GDM1 (cell line): ENCODE measurements around the gene UTS2.

Experiments used
- DNase-seq: peaks from one replicate; lab custom pipeline; 2025; lab: John Stamatoyannopoulos, UW

UTS2 gene

DNA sequence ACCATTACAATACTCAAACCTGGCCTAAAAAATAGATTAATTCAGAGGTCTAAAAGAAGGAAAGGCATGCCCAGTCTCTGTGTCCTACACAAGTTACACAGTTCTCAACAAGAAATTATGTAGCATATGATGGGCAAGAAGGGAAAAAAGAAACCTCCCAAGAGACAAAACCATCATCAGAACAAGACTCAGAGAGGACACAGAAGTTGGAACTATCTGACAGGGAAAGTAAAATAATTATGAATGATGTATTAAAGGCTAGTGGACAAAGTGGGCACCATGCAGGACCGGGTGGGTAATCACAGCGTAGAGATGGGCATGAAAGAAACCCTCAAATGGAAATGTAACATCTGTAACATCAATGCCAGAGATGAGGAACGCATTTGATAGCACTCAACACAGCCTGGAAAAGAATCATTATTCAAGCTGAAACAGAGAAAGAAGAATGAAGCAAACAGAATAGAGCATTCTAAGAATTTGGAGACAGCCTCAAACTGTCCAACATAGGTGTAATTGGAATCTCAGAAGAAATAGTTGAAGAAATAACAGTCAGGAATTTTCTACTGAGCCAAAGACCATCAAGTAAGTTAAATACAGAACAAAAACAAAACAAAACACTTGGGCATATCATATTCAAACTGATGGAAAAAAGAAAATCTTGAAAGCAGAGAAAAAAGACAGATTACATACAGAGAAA, 39.0 kb downstream of the UTS2 start:
- DNase-seq = no peak

DNA sequence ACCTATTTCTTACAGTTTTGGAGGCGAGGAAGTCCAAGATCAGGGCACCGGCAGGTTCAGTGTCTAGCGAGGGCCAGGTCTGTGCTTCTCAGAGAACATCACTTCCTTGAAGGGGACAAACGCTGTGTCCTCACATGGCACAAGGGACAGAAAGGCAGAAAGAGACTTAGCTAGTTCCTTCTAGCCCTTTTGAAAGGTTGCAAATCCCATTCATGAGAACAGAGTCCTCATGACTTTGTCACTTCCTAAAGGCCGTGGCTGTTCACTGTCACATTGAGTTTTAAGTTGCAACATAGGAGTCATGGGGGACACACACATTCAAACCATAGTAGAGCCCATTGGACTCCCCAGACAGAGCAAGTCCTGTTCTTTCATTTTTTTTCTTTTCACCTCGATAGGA, 41.4 kb downstream of the UTS2 start:
- DNase-seq = no peak

DNA sequence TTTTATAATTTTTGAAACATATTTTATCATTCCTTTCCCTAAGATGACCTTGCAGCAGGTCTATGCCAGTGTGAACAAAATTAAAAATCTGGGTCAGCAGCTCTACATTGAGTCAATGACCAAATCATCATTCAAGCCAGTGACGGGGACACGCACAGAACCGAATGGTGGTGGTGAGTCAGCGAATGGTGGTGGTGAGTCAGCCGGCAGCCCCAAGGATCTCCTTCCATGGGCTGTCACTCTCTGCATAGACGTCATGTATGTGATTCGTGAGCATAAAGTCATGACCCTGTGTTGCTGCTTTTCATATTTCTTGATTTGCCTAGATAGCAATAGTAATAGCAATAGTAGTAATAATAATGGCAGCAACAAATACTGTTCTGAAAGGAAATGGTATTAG, 42.5 kb downstream of the UTS2 start:
- peak; percentile 3 for DNase-seq

DNA sequence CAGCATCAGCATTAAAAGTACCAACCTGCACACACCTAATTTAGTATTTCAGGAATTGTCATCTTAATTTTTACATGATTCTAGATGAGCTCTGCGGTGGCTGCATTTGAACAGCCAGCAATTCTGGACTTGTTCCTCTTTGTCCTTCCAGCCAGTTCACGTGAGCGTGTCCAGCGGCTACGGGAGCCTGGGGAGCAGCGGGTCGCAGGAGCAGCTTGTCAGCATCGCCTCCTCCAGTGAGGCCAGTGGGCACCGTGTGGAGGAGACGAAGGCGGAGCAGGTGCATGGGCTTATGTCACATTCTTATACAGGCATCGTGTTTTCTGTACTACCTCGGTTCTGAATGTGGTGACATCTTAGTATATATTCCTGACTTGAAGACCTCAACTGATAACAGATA, 43.1 kb downstream of the UTS2 start:
- no peak for DNase-seq

DNA sequence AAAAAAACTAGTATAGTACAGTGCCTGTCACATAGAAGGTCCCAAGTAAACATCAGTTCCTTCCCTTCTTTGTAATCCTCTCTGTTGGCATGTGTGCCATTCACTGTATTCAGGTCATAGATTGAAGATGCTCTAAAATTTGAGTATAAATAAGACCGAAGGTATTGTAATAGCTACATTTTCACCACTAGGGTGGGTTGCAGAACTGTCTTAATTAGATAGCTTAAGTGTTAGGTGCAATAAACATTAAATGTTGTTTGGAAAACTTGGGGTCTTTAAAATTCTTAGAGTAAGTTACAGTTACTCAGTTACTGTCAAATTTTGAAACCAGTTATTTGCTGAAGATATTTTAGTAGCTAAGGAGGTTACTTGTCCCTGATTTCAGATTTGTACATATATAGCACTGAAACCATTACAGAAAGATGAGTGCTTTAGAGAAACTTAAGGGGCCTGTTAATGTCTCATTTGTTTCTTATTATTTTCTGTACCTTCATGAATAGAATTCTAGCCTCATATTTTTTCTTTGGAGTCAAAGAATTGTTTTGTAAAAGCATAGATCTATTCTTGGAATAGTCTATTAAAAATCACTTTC, 44.5 kb downstream of the UTS2 start:
- peak; percentile 25 for DNase-seq

DNA sequence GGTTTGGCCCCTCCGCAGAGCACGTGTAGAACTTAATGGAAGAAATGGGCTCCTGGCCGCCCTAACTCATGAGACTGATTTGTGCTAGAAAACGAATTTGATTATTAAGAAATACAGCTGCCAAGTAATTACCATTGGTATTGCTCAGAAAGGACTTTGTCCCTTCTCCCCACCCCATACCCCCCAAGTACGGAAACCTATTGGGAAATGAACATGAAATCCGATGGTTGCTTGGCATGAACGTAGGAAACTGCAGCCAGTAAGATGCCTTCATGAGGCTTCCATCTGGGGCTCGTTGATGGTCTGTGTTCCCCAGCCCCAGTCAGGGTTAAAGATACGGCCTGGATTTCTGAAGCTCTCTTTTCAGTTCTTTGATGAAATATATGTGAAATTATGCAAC, 47.4 kb downstream of the UTS2 start:
- no peak for DNase-seq
